Measurements from ENCODE around the gene ZBTB38.

ZBTB38 gene

GRCh38 chr3:141399200-141399599 is 30.9 kb downstream of the ZBTB38 start:
- TF ChIP-seq, protein P1, sequence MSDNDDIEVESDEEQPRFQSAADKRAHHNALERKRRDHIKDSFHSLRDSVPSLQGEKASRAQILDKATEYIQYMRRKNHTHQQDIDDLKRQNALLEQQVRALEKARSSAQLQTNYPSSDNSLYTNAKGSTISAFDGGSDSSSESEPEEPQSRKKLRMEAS (IDR thresholded peaks at IDR 0.05; ENCODE audit: low read depth, low read length) = no peak
- TF ChIP-seq MYC (IDR thresholded peaks at IDR 0.05; ENCODE audit: low read depth, low read length) (no peak), POLR2A (IDR thresholded peaks at IDR 0.05; ENCODE audit: extremely low read depth, insufficient read length) (no peak)
- TF ChIP-seq, protein P2, sequence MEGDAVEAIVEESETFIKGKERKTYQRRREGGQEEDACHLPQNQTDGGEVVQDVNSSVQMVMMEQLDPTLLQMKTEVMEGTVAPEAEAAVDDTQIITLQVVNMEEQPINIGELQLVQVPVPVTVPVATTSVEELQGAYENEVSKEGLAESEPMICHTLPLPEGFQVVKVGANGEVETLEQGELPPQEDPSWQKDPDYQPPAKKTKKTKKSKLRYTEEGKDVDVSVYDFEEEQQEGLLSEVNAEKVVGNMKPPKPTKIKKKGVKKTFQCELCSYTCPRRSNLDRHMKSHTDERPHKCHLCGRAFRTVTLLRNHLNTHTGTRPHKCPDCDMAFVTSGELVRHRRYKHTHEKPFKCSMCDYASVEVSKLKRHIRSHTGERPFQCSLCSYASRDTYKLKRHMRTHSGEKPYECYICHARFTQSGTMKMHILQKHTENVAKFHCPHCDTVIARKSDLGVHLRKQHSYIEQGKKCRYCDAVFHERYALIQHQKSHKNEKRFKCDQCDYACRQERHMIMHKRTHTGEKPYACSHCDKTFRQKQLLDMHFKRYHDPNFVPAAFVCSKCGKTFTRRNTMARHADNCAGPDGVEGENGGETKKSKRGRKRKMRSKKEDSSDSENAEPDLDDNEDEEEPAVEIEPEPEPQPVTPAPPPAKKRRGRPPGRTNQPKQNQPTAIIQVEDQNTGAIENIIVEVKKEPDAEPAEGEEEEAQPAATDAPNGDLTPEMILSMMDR (IDR thresholded peaks at IDR 0.05; ENCODE audit: low read depth, low read length) = no peak
- H3K4me3 ChIP-seq (ENCODE audit: low read depth, low read length) = no peak overlapping the region
- no peak for DNase-seq (ENCODE audit: low read depth)

DNA sequence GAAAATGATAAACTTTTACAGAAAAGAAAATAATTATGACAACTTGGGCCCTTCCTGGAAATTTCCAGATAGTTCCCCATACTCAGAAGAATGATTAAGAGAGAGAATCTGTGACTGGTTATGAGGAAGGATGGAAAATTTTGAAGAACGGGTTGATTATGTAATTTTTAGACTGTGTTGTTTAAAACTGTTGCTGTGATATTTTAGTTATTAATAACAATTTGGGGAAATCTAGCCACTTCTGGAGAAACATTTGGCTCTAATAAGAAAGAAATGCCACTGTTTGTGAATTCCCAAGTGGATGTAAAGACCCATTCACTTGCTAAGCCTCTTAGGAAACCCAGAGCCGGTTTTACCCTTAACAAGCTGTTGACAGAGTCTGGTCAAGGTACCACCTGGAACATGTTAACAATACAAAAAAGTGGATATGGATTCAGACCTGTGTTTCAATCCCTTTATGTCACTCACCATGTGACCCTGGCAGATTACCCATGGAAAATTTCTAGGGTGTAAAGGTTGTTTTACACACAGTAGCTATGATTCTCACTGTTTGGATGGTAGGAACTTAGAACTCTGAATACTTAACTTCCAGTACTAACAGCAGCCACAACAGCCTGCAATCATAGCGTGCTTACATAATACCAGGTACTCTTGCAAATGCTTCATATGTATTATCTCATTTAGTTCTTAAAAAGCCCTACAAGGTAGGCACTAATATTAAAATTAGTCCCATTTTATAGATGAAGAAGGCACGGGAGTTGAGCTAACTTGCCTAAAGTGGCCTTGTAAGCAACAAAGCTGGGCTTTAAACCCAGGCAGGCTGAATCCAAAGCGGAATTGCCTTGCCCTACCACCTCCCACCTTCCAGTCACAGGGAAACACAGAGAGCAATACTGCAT is 32.0 kb downstream of the ZBTB38 start:
- H3K4me3 ChIP-seq (ENCODE audit: low read depth, low read length) = no peak overlapping the region
- TF ChIP-seq, protein P1 (IDR thresholded peaks at IDR 0.05; ENCODE audit: low read depth, low read length) = no peak
- TF ChIP-seq MYC (IDR thresholded peaks at IDR 0.05; ENCODE audit: low read depth, low read length) = no peak
- TF ChIP-seq, protein P2 (IDR thresholded peaks at IDR 0.05; ENCODE audit: low read depth, low read length) = no peak
- TF ChIP-seq POLR2A (IDR thresholded peaks at IDR 0.05; ENCODE audit: extremely low read depth, insufficient read length) = no peak
- DNase-seq (ENCODE audit: low read depth) = no peak

DNA sequence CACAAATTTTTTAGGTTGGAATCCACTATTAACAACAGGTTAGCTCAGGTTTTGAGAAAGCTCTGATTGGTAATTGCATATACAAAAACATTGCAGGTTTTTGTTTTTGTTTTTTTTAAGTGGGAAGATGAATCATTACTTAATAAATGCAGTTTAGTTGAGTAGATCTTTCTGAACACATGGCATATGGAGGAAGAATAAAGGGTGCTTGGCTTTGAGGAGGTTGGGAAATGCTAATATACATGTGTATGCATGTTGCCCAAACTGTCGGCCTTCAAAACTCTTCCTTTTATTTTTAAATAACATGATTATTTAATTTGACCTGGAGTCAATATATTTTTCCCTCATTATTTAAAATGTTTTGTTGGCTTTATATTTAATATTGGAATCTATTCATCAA is 32.8 kb downstream of the ZBTB38 start:
- DNase-seq (ENCODE audit: low read depth) = no peak
- no peak overlapping the region for H3K4me3 ChIP-seq (ENCODE audit: low read depth, low read length)
- TF ChIP-seq, protein P1 (IDR thresholded peaks at IDR 0.05; ENCODE audit: low read depth, low read length) = no peak
- TF ChIP-seq, protein P2 (IDR thresholded peaks at IDR 0.05; ENCODE audit: low read depth, low read length) = no peak
- TF ChIP-seq MYC (IDR thresholded peaks at IDR 0.05; ENCODE audit: low read depth, low read length) (no peak), POLR2A (IDR thresholded peaks at IDR 0.05; ENCODE audit: extremely low read depth, insufficient read length) (no peak)

- TF ChIP-seq POLR2A (IDR thresholded peaks at IDR 0.05; ENCODE audit: extremely low read depth, insufficient read length) (no peak), MYC (IDR thresholded peaks at IDR 0.05; ENCODE audit: low read depth, low read length) (no peak)
- TF ChIP-seq, protein P1 (IDR thresholded peaks at IDR 0.05; ENCODE audit: low read depth, low read length) = no peak
- TF ChIP-seq, protein P2 (IDR thresholded peaks at IDR 0.05; ENCODE audit: low read depth, low read length) = no peak
- H3K4me3 ChIP-seq (ENCODE audit: low read depth, low read length) = peak overlapping the region; percentile 62
- peak; percentile 38 for DNase-seq (ENCODE audit: low read depth)
Measured at GRCh38 chr3:141401573-141402475, 33.5 kb downstream of the ZBTB38 start.

- TF ChIP-seq, protein P2 (IDR thresholded peaks at IDR 0.05; ENCODE audit: low read depth, low read length) = no peak
- TF ChIP-seq MYC (IDR thresholded peaks at IDR 0.05; ENCODE audit: low read depth, low read length) (no peak), POLR2A (IDR thresholded peaks at IDR 0.05; ENCODE audit: extremely low read depth, insufficient read length) (no peak)
- DNase-seq (ENCODE audit: low read depth) = peak; percentile 50
- H3K4me3 ChIP-seq (ENCODE audit: low read depth, low read length) = peak overlapping the region; percentile 62
Measured at GRCh38 chr3:141402476-141403171, 34.3 kb downstream of the ZBTB38 start.

Data from NB4 (cell line).